ENCODE data around the gene IQGAP2. TPM values are rescaled to one million over a fixed set of nuclear protein-coding genes. Genes with fewer than 3 reads are reported as not detected.
A peak's percentile ranks its signal among the peaks of the same experiment; 100 is the strongest.
"Not testable (repeated sequence)": the region's sequence is repeated elsewhere in the genome, so short reads cannot be mapped to it uniquely, and the experiment has no call there.

Gene IQGAP2
- total and polyA plus RNA-seq, 9 of the 15 experiments (the other 6 are each of a cell fraction or from before 2014, with no cell fraction given): 8.7 to 23.2 (median 17.4) TPM

DNA sequence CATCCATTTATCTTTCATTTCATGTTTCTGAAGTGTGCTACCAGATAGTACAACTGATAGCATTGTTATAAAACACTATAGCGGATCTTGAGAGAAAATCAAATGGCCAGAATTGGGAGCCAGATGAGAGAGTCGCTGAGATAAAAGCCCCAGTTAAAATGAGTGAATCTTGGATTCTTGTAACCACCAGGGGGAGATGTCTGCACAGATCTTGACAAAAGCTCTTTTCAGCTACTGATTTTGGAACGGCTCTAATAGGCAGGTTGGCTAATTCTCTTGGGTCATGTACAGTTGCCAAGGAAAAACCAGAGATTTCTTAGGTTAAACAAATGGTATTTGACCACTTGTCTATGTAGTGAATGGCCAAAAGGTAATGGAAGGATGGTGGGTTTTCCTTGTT is 198.4 kb downstream of the IQGAP2 start (continued):
- TF ChIP-seq HSF4 (CRISPR knock-in tag; IDR thresholded peaks at IDR 0.05; ENCODE audit: borderline replicate concordance): no peak
- TF ChIP-seq, protein P1, sequence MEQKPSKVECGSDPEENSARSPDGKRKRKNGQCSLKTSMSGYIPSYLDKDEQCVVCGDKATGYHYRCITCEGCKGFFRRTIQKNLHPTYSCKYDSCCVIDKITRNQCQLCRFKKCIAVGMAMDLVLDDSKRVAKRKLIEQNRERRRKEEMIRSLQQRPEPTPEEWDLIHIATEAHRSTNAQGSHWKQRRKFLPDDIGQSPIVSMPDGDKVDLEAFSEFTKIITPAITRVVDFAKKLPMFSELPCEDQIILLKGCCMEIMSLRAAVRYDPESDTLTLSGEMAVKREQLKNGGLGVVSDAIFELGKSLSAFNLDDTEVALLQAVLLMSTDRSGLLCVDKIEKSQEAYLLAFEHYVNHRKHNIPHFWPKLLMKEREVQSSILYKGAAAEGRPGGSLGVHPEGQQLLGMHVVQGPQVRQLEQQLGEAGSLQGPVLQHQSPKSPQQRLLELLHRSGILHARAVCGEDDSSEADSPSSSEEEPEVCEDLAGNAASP (IDR thresholded peaks at IDR 0.05): no peak
- TF ChIP-seq FOXA3 (CRISPR knock-in tag; conservative IDR thresholded peaks at IDR 0.05 in 1 of 2, IDR thresholded peaks at IDR 0.05 in 1 of 2): no peak
- no peak for TF ChIP-seq ELF2 (CRISPR knock-in tag; IDR thresholded peaks at IDR 0.05)
- no peak for TF ChIP-seq ZBTB17 (CRISPR knock-in tag; IDR thresholded peaks at IDR 0.05)
- no peak for TF ChIP-seq HMG20B (CRISPR knock-in tag; IDR thresholded peaks at IDR 0.05)

DNA sequence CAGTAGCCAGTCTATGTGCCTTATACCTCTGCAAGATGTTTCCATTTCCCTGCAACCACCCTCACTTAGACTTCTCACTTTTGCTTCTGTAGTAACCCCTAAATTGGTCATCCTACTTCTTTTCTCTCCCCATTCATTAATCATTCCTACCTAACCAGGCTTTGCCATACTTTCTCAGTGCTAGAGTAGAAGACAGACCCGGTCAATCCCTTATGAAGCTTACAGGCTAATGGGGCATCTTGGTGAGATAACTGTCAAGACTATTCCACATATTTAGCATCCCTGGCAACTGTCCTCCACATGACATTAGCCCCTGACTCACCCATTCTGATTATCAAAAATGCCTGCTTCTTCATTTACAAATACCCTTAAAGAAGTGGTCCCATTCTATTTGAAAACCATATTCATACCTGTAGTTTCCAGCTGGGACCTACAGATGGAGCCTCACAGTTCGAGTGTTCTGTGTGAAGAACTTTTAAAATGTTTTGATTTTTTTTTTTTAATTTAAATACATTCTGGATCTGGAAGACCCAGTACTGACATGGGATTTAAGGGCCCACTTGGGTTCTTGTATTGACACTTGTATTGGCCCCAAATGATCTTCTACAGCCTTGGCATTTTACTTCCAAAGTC is 199.1 kb downstream of the IQGAP2 start:
- ChIA-PET POLR2A (interaction anchor here (0.7 to 1.0 kb wide), 3 partner anchors 9 to 172 kb away, joined by 3 to 4 read pairs (median 4); no protein-coding TSS in a partner anchor), CTCF (ENCODE audit: low intra/inter-chr PET ratio) (interaction anchor here (1.1 to 4.1 kb wide), 4 partner anchors 39 to 414 kb away, joined by 4 to 42 read pairs (median 16); no protein-coding TSS in a partner anchor)
- no peak for FAIRE-seq
- Histone ChIP-seq H3K9me3 (replicated peaks; ENCODE audit: control insufficient read depth, insufficient read depth, low read depth, low read length) (no peaks in the 10 kb centered on the region), H3K79me2 (ENCODE audit: control insufficient read depth, insufficient read depth, low read length) (no peaks in the 10 kb centered on the region), H3K4me2 (ENCODE audit: insufficient read depth, low read length) (no peak overlapping the region), H3K27me3 (ENCODE audit: control insufficient read depth in 2 of 2, insufficient read depth in 2 of 2, low read length in 2 of 2) (no peaks in the 10 kb centered on the region), H3K27ac (ENCODE audit: extremely low read depth, low read depth, low read length) (no peak overlapping the region), H2AFZ (ENCODE audit: low read depth, low read length) (no peak overlapping the region), H3K4me3 (no peak overlapping the region), H3K36me3 (ENCODE audit: control insufficient read depth, insufficient read depth, low read length) (no peaks in the 10 kb centered on the region), H4K20me1 (replicated peaks; ENCODE audit: control insufficient read depth, insufficient read depth, low read length) (no peaks in the 10 kb centered on the region), H3K9me1 (ENCODE audit: control insufficient read depth, insufficient read depth, low read length) (no peaks in the 10 kb centered on the region), H3K4me1 (replicated peaks in 1 of 2; ENCODE audit: control insufficient read depth in 2 of 2, insufficient read depth in 2 of 2, low read length in 2 of 2) (no peaks in the 10 kb centered on the region), H3K9ac (ENCODE audit: insufficient read depth in 1 of 2, low read depth in 2 of 2, low read length in 2 of 2) (no peak overlapping the region)
- DNase-seq (ENCODE audit: extremely low read depth in 1 of 4, low spot score in 3 of 4): no peak
- intact Hi-C loops (cut with micrococcal nuclease) (loop anchor here (5.0 kb wide), 1 partner anchor 260 kb away; no protein-coding TSS in a partner anchor), in situ Hi-C loops (cut with MboI) (loop anchor here (5.0 to 10.0 kb wide), 2 partner anchors 40 to 413 kb away; no protein-coding TSS in a partner anchor)
- peak; percentile 53; the same call in 1 of the 3 replicates for ATAC-seq
- 50% methylated on average over 2 of the region's 2 CpGs for WGBS (ENCODE audit: insufficient coverage, low coverage, missing lambda C conversion rate)
- TF ChIP-seq, protein P2, sequence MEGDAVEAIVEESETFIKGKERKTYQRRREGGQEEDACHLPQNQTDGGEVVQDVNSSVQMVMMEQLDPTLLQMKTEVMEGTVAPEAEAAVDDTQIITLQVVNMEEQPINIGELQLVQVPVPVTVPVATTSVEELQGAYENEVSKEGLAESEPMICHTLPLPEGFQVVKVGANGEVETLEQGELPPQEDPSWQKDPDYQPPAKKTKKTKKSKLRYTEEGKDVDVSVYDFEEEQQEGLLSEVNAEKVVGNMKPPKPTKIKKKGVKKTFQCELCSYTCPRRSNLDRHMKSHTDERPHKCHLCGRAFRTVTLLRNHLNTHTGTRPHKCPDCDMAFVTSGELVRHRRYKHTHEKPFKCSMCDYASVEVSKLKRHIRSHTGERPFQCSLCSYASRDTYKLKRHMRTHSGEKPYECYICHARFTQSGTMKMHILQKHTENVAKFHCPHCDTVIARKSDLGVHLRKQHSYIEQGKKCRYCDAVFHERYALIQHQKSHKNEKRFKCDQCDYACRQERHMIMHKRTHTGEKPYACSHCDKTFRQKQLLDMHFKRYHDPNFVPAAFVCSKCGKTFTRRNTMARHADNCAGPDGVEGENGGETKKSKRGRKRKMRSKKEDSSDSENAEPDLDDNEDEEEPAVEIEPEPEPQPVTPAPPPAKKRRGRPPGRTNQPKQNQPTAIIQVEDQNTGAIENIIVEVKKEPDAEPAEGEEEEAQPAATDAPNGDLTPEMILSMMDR (IDR thresholded peaks at IDR 0.05 in 2 of 3, conservative IDR thresholded peaks at IDR 0.05 in 1 of 3; ENCODE audit: insufficient read depth in 2 of 3, low read depth in 1 of 3, low read length in 3 of 3): peak in 2 of 3 experiments; percentile 30 to 37; a peak in 3 of 6 replicates
- no peak for TF ChIP-seq CEBPB (tag; IDR thresholded peaks at IDR 0.05)
- TF ChIP-seq MEF2A (IDR thresholded peaks at IDR 0.05; ENCODE audit: control insufficient read depth, low read depth, low read length): no peak
- no TSS peak for BruUV-seq (replicated peaks)

DNA sequence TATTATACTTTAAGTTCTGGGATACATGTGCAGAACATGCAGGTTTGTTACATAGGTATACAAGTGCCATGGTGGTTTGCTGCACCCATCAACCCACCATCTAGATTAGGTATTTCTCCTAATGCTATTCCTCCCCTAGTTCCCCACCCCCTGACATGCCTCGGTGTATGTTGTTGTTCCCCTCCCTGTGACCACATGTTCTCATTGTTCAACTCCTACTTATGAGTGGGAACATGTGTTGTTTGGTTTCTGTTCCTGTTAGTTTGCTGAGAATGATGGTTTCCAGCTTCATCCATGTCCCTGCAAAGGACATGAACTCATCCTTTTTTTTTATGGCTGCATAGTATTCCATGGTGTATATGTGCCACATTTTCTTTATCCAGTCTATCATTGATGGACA is 200.9 kb downstream of the IQGAP2 start:
- H3K4me2 ChIP-seq (ENCODE audit: insufficient read depth, low read length); H3K27me3 ChIP-seq (ENCODE audit: control insufficient read depth in 2 of 2, insufficient read depth in 2 of 2, low read length in 2 of 2); H3K79me2 ChIP-seq (ENCODE audit: control insufficient read depth, insufficient read depth, low read length); H2AFZ ChIP-seq (ENCODE audit: low read depth, low read length); POLR2A ChIA-PET; FAIRE-seq; DNase-seq (ENCODE audit: extremely low read depth in 1 of 4, low spot score in 3 of 4); H3K36me3 ChIP-seq (ENCODE audit: control insufficient read depth, insufficient read depth, low read length); H3K9me1 ChIP-seq (ENCODE audit: control insufficient read depth, insufficient read depth, low read length); H4K20me1 ChIP-seq (replicated peaks; ENCODE audit: control insufficient read depth, insufficient read depth, low read length); H3K4me3 ChIP-seq; H3K9ac ChIP-seq (ENCODE audit: insufficient read depth in 1 of 2, low read depth in 2 of 2, low read length in 2 of 2); H3K9me3 ChIP-seq (replicated peaks; ENCODE audit: control insufficient read depth, insufficient read depth, low read depth, low read length); ATAC-seq; BruUV-seq (replicated peaks); H3K4me1 ChIP-seq (replicated peaks in 1 of 2; ENCODE audit: control insufficient read depth in 2 of 2, insufficient read depth in 2 of 2, low read length in 2 of 2); H3K27ac ChIP-seq (ENCODE audit: extremely low read depth, low read depth, low read length): not testable (repeated sequence)
- WGBS (ENCODE audit: insufficient coverage, low coverage, missing lambda C conversion rate): 67% methylated on average over 1 of the region's 1 CpG
- intact Hi-C loops (cut with micrococcal nuclease): loop anchor here (5.0 kb wide), 1 partner anchor 258 kb away; no protein-coding TSS in a partner anchor
- CTCF ChIA-PET (ENCODE audit: low intra/inter-chr PET ratio): interaction anchor here (4.1 kb wide), 1 partner anchor 37 kb away, joined by 42 read pairs; no protein-coding TSS in a partner anchor
- in situ Hi-C loops (cut with MboI): loop anchor here (5.0 to 10.0 kb wide), 2 partner anchors 38 to 411 kb away; no protein-coding TSS in a partner anchor
